HG03439 (cell line): ENCODE data around the gene FARP1.

ENCODE experiments used
- ATAC-seq: cut with Tn5 transposase; IDR thresholded peaks from one replicate; pipeline ENCODE4 v1.9.1; 2021; ENCODE audit warnings: mild to moderate bottlenecking, moderate library complexity; ENCODE audit not compliant: unreplicated experiment

The FARP1 gene

DNA sequence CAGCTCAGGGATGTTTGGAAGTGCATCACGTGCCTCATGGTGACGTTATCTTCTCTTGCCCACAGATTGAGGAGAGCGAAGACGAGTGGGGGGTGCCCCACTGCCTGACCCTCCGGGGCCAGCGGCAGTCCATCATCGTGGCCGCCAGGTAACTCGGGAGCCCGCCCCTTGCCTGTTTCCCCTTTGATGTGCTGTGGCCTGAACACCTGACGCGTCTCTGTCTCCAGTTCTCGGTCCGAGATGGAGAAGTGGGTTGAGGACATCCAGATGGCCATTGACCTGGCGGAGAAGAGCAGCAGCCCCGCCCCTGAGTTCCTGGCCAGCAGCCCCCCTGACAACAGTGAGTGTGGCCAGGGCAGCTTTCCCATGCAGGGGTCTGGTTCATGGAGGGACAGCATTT is 297.0 kb downstream of the FARP1 start:
- no peak for ATAC-seq

GRCh38 chr13:98440390-98441055 is 297.6 kb downstream of the FARP1 start:
- ATAC-seq: no peak

- no peak for ATAC-seq
Observed at GRCh38 chr13:98441056-98441676, 298.3 kb downstream of the FARP1 start.

- no peak for ATAC-seq
Observed at GRCh38 chr13:98442391-98443230, 299.7 kb downstream of the FARP1 start.

GRCh38 chr13:98443329-98443728 is 300.4 kb downstream of the FARP1 start:
- no peak for ATAC-seq

DNA sequence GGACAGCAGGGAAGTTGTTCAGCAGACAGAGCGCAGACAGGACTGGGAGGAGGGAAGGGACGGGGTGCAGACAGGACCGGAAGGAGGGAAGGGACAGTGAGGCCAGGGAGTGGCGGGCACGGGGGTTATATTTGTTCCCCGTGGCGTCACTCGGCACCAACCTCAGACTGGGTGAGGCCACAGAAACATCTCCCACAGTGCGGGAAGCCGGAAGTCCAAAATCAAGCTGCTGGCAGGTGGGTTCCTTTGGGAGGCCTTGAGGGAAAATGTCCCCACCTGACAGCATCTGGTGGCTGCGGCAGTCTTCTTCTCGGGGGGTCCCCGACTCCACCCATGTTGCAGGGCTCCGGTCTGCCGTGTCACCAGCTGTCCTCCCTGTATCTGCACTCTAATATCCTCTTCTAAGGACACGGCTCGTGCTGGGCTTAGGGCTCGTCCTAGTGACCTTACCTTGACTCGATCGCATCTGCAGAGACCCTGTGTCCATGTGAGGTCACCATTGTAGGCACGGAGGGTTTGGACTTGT is 301.0 kb downstream of the FARP1 start:
- no peak for ATAC-seq

- ATAC-seq: no peak
Observed at GRCh38 chr13:98444381-98444780, 301.5 kb downstream of the FARP1 start.

GRCh38 chr13:98445340-98446233 is 302.7 kb downstream of the FARP1 start:
- ATAC-seq: peak; percentile 86

GRCh38 chr13:98446234-98446621 is 303.3 kb downstream of the FARP1 start:
- no peak for ATAC-seq

GRCh38 chr13:98447130-98447529 is 304.2 kb downstream of the FARP1 start:
- no peak for ATAC-seq

GRCh38 chr13:98447881-98448641 is 305.2 kb downstream of the FARP1 start:
- ATAC-seq: no peak

- ATAC-seq: no peak
Observed at GRCh38 chr13:98448642-98448928, 305.7 kb downstream of the FARP1 start.

DNA sequence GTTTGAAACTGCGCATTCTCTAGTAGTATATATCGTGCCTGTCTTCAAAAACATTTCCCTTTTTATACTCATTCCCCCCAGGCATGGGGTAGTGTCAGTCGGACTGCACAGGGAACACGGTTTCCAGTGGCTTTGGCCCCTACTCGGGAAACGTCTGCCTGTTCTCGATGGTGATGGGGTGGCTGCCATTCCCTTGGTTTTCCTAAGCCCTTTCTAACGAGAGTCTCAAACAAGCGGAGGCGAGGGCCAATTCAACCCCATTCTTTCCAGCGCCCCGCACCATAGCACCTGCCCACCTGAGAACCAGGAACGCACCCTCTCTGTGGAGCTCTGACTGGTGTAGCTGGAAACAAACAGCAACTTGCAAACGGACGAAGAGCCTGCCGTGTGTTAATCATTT is 306.4 kb downstream of the FARP1 start:
- ATAC-seq: no peak

GRCh38 chr13:98450026-98450425 is 307.1 kb downstream of the FARP1 start:
- ATAC-seq: no peak

- ATAC-seq: no peak
Observed at GRCh38 chr13:98450539-98451111, 307.7 kb downstream of the FARP1 start.

- no peak for ATAC-seq
Observed at GRCh38 chr13:98451676-98452470, 309.0 kb downstream of the FARP1 start.

DNA sequence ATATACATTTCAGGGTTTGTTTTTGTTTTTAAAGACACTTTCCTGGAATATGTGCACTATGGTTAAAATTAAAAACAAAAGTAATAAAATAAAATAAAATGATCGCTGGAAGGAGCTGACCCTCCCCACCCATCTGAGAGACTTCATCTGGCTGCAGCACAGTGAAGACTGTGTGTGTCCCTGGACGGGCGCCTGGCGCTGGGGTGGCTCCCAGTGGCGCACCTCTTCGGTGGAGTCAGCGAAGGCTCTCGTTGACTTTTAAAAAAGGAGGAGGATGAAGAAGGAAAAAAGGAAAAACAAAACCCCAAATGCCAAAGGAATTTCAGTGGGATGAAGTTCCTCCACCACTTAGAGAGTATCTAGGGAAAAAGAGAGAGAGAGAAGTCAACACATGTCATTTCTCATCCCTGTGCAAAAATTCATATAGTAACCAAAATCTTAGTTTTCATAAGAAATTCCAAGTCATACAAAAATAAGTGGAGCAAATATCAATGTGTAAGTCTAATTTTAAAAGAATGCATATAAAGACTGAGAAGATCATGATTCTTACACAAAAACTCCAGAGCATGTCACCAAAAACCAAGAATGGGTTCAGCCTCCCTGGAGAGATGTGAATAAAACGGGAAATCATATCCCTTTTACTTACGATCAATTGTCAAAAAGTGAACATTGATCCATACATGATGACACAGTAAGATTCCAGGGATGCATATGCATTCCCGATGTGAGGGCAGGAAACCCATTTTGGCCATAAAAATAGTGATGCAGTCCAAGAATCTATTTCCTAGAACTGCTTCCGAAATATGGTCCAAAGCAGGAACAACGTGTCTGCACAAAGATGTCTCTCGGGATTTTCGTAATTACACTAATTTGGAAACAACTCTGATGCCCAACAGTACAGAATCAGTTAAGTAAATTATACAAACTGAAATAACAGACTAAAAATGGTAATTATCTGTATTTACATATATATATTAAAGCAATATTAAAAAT is 310.3 kb downstream of the FARP1 start:
- ATAC-seq: no peak

- no peak for ATAC-seq
Observed at GRCh38 chr13:98454389-98454881, 311.5 kb downstream of the FARP1 start.
